H1 (cell line): ENCODE results near the gene PCDHA1. TPM values are rescaled to one million over a fixed set of nuclear protein-coding genes. Genes with fewer than 3 reads are reported as not detected.

ENCODE experiments used
- BCL11A ChIP-seq, 2 experiments: IDR thresholded peaks; one replicate each; pipeline ENCODE4 v1.6.1; 2011; ENCODE audit warnings: low read depth in 2 of 2, low read length in 2 of 2, mild to moderate bottlenecking in 2 of 2
- CTBP2 ChIP-seq: IDR thresholded peaks from 2 replicates; pipeline ENCODE4 v1.7.0; 2011; ENCODE audit warnings: borderline replicate concordance, mild to moderate bottlenecking, moderate library complexity, mixed read lengths, low read length; ENCODE audit not compliant: insufficient read depth, insufficient read length
- CTCF ChIP-seq, 3 experiments: IDR thresholded peaks; 1 replicate in 2 of 3; 2 replicates in 1 of 3; pipeline versions ENCODE4 v1.5.1 to v1.6.1; 2011; ENCODE audit warnings: low read length in 3 of 3, mild to moderate bottlenecking in 3 of 3, inconsistent platforms in 2 of 3, low read depth in 1 of 3, moderate library complexity in 1 of 3; ENCODE audit not compliant: insufficient read depth in 1 of 3; ENCODE audit errors: control extremely low read depth in 1 of 3
- GABPA ChIP-seq: IDR thresholded peaks from 2 replicates; pipeline ENCODE4 v1.6.1; 2011; ENCODE audit warnings: mild to moderate bottlenecking, low read length, moderate library complexity, borderline replicate concordance; ENCODE audit not compliant: insufficient read depth
- HDAC2 ChIP-seq, 2 experiments: fragments of 300-600 bp in 1 of 2; sonication (generic) in 1 of 2; IDR thresholded peaks; 2 replicates each; pipeline ENCODE4 v1.6.1; 2011 to 2012; ENCODE audit warnings: low read depth in 2 of 2, low read length in 2 of 2, mild to moderate bottlenecking in 2 of 2, moderate library complexity in 2 of 2, borderline replicate concordance in 1 of 2, inconsistent platforms in 1 of 2
- MAFK ChIP-seq: IDR thresholded peaks from 2 replicates; pipeline ENCODE4 v1.6.1; 2012; ENCODE audit warnings: low read depth, mild to moderate bottlenecking, improper control_type of control experiment, low read length
- PHF8 ChIP-seq: fragments of 200-600 bp; sonication (generic); conservative IDR thresholded peaks from 2 replicates; pipeline ENCODE4 v1.7.1; 2012; ENCODE audit warnings: low read depth, mild to moderate bottlenecking, inconsistent platforms, low read length, moderate library complexity
- POLR2AphosphoS5 ChIP-seq: IDR thresholded peaks from 2 replicates; pipeline ENCODE4 v1.6.1; 2011; ENCODE audit warnings: low read depth, low read length
- SP1 ChIP-seq: IDR thresholded peaks from 2 replicates; pipeline ENCODE4 v1.6.1; 2011; ENCODE audit warnings: low read depth, low read length
- SUZ12 ChIP-seq: fragments of 200-600 bp; sonication (generic); IDR thresholded peaks from 2 replicates; pipeline ENCODE4 v1.6.1; 2012; ENCODE audit warnings: mild to moderate bottlenecking, inconsistent platforms, low read length, moderate library complexity, mixed read lengths
- TAF1 ChIP-seq: IDR thresholded peaks from 2 replicates; pipeline ENCODE4 v1.6.1; 2011; ENCODE audit warnings: mild to moderate bottlenecking, low read depth, low read length
- USF2 ChIP-seq: IDR thresholded peaks from 2 replicates; pipeline ENCODE4 v1.6.1; 2011; ENCODE audit warnings: low read length, improper control_type of control experiment
- ZNF274 ChIP-seq: IDR thresholded peaks from 2 replicates; pipeline ENCODE4 v1.7.0; 2012; ENCODE audit warnings: low read length, borderline replicate concordance; ENCODE audit errors: extremely low read depth
- polyA plus RNA-seq, 7 experiments: library from polyadenylated mRNA; depleted of rRNA in 3 of 7; stranded (reverse) in 5 of 7; unstranded in 2 of 7; fragments of >200 nt in 5 of 7; fragments of 200-250 nt in 2 of 7; gene quantifications; 1 replicate in 5 of 7; 2 replicates in 1 of 7; 4 replicates in 1 of 7; pipeline versions ENCODE4 v1.2.1 to v1.2.3, GENCODE V29; 2011 to 2013; ENCODE audit warnings: missing spikeins in 2 of 7, mixed read lengths in 2 of 7
- total RNA-seq: library from RNA; stranded (reverse); fragmentation: NEBNext Ultra II Directional; extraction: Animal tissue kit (Norgen Biotek cat#: 25700); gene quantifications from 2 replicates; pipeline ENCODE4 v1.2.1, GENCODE V29; 2021

PCDHA1 gene
- total and polyA plus RNA-seq, 2 of the 8 experiments (the other 6 are each of a cell fraction or from before 2014, with no cell fraction given) = 0.23 to 0.50 TPM

GRCh38 chr5:140875085-140876065 lies 89.4 kb downstream of the PCDHA1 start, which contains the start of gene PCDHA12 (continued):
- peak in 2 of 3 experiments; percentile 64 to 69; a peak in 3 of 4 replicates for TF ChIP-seq CTCF (IDR thresholded peaks at IDR 0.05; ENCODE audit: control extremely low read depth in 1 of 3, insufficient read depth in 1 of 3, low read depth in 1 of 3, low read length in 3 of 3)
- no peak for TF ChIP-seq USF2
- no peak; the same call in 1 of the 2 replicates for TF ChIP-seq PHF8
- no peak for TF ChIP-seq BCL11A (IDR thresholded peaks at IDR 0.05; ENCODE audit: low read depth in 2 of 2, low read length in 2 of 2)
- no peak for TF ChIP-seq ZNF274
- TF ChIP-seq MAFK = no peak
- no peak for TF ChIP-seq POLR2AphosphoS5
- no peak for TF ChIP-seq GABPA
- no peak for TF ChIP-seq SP1
- 0 out of 2 replicates have a peak, but pooled peaks have one; percentile 25 for TF ChIP-seq TAF1
- TF ChIP-seq SUZ12 = no peak
- TF ChIP-seq HDAC2 (IDR thresholded peaks at IDR 0.05; ENCODE audit: borderline replicate concordance in 1 of 2, low read depth in 2 of 2, low read length in 2 of 2) = no peak
- no peak for TF ChIP-seq CTBP2
